Fibroblast of skin of right biceps (primary cell): ENCODE data around the gene ATP8B4.
A peak's percentile ranks its signal among the peaks of the same experiment; 100 is the strongest.

ENCODE experiments used
- DNase-seq: peaks from one replicate; pipeline ENCODE4 v3.0.0-alpha.2; 2013

ATP8B4 gene

DNA sequence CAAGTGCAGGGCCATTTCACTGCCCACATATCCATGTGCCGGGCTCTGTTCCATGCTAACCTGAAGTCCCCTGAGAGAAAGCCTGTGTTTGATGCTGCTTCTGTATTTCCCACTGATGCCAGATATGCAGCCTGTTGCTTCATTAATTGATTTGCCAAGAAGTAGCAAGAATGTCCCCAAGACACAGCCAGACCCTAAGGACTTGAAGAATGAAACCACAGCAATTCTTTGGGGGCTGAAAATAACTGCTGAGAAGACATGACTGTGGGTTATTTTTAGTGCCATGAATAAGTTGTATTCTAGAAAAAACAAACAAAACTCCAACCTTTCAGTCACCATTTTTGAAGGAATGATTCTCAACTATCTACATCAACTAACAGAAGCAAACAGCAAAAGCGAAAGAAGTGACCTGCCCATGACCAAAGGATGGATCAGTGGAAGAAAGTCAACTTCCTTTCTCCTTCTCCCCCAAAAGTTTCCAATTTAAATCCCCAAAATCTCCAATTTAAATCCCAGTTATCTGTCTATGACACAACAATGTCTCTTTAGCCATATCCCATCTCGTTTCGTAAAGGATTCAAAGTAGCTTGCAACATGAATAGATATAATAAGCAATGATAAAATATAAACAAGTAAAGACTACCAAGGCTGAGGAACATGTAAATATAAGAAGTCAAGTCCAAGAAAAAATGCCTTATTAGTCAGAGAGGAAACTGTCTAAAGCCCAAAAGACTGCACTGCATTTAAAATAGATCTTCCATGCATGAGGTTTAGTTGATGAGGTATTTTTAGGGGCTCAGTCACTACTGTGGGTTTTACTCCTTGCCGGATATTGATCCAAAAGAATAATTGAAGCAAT lies 271.4 kb downstream of the ATP8B4 start:
- DNase-seq: peak; percentile 88

DNA sequence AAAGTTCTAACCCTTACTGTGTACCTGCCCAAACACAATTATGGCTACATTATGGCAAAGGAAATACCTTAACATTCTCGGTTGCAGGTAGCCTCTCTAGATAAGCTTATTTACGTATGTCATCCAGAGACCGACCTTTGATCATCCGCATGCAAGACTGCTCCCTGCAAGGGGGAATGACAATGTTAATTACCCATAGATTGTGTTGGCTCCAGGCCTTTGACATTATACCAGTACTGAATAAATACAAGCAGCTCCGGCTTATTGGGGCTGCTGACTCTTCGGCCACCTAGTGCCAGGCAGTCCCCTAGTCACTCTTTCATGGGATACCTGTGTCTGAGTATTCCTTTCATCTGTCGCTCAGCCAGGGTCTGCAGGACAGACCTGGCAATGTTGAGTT lies 274.6 kb downstream of the ATP8B4 start:
- no peak for DNase-seq

DNA sequence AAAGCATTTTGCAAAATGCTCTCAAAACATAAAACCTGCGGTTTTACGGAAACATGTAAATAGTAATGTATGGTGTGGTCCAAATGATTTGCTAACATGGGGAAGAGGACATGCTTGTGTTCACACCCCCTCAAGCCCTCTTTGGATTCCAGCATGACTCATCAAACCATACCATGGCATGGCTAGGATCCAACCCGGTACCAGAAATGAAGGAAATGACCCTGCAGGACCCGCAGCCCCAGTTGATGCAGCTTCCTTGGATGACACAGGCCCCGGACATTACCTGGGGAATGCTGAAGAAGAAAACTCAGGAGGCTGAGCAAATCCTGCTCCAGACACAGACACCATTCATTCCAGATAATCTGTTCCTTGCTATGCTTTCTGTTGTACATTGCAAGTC lies 275.3 kb downstream of the ATP8B4 start:
- peak; percentile 52 for DNase-seq

DNA sequence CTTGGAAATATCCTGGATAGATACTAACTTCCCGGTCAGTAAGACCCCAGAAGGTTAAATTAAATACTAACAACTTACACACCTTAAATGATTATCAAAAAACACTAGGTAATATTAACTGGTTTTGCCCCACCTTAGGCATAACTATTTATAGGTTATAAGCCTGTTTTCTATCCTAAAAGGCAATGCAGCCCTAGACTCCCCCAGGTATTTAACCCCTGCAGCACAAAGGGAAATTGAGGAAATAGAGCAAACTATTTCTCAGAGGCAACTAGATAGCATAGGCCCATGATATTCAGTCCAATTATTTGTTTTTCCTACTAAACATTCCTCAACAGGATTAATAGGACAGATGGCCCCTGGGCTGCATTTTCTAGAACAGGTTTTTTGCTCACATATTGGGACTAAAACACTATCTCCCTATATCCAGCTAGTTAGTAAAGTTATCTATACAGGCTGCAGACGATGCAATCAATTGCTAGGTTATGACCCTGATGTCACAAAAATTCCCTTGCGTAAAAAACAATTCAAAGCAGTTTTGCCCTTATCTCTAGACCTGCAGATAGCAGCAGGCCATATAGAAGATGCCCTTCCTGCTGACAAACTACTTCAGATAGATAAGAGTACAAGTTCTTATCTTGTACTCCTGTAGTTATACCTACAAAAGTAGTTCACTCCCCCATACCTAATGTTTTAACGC lies 276.9 kb downstream of the ATP8B4 start:
- no peak for DNase-seq

DNA sequence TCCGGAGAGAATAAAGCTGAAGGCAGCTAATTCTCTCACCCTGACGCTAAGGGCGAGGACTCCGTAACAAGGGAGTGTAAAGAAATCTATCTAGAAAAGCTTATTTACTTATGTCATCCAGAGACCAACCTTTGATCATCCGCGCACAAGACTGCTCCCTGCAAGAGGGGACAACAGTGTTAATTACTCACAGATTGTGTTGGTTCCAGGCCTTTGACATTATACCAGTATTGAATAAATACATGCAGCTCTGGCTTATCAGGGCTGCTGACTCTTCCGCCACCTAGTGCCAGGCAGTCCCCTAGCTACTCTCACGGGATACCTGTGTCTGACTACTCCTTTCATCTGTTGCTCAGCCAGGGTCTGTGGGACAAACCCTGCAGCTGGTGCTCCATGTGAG lies 286.5 kb downstream of the ATP8B4 start:
- DNase-seq: peak; percentile 51

DNA sequence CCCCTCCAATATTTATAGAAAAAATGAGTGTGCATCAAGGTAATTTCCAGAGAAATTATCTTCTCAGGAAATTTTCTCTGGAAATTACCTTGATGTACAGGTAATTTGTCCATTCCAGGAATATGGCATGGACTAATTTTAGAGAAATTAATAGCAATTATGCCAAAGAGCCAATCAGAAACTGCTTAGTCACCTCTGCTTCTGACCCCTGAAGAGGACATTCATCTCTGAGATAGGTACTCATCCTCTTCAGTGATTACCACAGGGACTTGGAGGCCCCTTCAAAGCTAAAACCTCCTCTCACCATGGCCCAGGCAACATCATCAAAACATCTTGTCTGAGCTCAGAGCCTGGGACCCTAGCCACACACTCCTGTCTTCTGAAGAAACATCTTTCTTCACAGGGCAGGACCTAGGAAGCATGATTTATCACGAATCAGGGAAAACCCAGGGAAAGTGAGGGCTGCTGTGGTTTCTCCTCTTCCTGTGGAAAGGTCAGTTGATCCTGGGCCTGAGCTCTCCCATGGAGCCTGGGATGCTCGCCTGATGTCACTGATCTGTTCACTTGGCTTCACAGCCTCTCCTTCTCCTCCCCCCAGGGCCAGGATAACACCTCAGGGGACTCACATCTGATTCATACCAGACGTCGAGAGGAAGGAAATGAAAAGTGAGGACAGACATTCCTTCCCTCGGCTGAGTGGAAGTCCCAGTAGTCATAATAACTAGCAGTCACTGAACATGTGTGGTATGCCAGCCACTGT lies 287.6 kb downstream of the ATP8B4 start:
- DNase-seq: peak; percentile 99

DNA sequence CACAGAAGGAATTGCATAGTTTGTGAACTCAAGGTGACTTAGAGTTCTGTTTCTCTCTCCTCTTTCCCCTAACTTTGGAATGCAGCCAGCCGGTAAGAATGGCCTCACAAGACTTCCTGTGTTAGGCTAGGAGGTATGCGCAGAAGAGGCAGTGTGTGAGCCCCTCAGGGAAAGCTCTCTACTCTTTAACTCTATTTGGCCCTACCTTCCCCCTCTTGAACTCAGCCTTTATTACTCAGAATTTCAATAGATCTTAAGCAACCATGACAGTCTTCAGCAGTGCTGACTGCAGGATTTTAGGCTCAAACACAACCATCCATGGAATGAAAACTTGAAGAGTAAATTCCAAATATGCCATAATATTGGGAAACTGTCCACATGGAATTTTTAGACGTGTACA lies 288.6 kb downstream of the ATP8B4 start:
- DNase-seq: peak; percentile 87

DNA sequence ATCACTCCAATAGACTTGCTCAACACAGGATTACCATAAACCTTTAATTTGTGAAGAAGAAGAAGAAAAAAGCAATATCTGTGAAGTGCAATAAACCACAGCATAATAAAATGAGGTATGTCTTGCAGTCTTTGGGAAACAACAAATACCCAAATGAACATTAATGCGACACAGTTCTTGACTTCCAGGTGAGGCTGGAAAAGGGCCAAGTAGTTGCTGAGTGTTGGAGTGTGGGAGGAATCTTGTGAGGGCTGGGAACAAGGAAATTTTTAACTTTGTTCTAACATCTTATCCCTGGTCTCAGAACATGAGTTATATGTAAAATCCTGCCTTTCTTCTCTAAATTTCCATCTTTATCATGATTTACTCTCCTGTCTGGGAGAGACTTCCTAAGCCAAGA lies 291.7 kb downstream of the ATP8B4 start:
- DNase-seq: no peak

DNA sequence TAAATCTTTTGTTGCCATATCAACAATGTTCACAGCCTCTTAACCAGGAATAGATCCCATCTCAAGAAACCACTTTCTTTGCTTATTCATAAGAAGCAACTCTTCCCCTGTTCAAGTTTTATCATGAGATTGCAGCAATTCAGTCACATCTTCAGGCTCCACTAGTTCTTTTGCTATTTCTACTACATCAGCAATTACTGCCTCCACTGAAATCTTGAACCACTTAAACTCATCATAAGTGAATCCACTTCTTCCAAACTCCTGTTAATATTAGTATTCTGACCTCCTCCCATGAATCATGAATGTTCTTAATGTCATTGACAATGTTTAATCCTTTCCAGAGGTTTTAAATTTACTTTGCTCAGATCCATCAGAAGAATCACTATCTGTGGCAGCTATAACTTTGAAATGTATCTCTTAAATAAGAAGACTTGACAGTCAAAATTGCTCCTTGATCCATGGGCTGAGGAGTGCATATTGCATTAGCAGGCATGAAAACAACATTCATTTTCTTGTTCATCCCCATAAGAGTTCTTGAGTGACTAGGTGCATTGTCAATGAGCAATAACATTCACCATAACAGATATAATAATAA lies 292.3 kb downstream of the ATP8B4 start:
- peak; percentile 28 for DNase-seq

DNA sequence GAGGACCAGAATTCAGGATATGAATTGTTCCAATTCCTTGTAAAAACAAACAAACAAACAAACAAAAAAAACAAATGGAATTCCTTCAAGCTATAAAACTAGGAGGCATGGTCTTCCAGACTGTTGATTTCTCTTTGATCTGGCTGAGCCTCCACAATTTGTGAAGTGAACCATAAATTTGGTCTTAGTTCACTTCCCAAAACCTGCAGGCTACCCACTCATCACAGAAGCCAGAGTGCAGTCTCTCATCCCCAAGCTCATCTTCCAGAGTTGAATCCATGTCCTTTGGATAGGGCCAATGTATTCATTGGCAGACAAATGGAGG lies 294.3 kb downstream of the ATP8B4 start:
- no peak for DNase-seq

DNA sequence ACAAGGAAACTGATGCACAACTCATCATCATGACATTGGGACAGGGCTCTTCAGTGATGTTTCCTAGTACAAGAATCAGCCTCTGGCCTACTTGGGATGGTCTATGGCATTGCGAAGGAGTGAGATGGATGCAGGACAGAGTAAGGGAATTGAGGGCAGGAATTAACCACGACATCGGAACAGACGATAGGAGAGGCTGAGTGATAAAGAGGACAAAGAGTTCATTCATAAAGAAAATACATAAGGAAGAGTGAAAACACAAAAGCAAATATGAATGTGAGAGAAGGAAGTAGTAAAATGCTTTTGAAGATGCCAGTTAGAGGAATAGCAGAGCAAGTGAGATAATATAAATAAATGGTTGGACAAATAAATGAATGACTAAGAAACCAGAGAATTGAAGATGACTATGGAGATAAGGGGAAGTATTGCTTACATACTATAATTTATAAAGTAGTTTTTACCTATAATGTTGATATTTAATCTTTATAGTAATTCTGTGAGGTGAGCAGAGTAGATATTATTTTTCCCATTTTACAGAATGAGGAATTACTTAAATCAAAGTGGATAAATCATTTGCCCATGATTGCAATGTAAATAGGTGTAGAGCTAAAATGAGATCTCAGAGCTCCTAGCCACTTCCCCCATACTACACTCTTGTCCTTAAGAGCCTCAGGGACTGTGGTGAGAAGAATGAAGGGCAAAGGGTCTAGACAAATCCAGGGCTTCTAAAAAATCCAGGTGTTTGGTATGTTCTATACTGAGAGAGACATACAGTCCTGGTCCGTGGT lies 294.9 kb downstream of the ATP8B4 start:
- DNase-seq: no peak

DNA sequence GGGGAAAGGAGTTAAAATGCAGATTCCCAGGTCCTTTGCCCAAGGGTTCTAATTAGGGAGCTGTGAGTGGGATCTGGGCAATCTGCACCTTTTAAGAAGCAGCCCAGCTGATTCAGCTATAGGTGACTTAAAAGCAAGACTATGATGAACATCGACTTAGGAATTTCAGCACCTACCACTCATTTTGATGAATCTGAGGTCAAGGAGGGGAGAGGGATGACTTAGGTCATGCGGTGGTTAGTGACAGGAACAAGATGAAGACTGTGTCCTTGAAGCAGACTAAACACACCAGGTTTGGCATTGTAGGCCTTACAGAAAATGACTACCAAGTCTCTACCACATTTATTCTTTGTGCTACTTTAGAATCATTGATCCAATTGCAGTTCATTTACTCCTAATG lies 301.9 kb downstream of the ATP8B4 start:
- peak; percentile 64 for DNase-seq

DNA sequence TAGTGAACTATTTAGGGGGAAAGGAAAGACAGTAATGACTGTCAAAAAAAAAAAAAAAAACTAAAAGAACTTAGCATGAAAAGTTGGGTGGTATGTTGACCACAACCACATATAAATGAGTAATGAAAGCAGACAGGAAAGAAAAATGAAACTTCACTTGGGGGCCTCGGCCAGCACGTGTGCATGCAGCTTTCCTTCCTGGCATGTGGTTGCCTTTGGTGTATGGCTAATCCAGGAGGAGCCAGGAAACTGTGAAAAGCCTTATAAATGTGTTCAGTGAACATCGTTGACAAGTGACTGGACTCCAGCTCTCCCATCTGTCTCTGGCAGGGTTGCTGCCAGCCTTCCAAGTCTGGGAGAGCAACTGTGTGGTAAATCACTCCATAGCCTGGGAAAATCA lies 303.1 kb downstream of the ATP8B4 start:
- DNase-seq: peak; percentile 99

DNA sequence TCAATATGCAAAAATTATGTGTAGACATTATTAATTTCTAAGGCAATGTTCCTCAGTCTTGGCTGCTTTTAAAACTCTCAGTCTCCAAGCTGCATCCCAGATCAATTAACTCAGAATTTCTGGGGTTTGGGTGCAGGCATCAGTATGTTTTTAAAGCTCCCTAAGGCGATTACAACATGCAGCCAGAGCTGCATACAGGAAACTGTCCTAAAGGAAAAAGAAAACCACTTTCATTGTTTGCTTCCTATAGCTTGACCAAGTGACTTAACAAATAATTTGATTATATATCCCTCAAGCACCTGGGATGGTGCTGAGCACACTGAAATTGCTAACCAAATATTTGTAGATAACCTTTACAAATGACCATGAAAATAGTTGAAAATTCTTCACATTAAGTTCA lies 303.5 kb downstream of the ATP8B4 start:
- peak; percentile 77 for DNase-seq

DNA sequence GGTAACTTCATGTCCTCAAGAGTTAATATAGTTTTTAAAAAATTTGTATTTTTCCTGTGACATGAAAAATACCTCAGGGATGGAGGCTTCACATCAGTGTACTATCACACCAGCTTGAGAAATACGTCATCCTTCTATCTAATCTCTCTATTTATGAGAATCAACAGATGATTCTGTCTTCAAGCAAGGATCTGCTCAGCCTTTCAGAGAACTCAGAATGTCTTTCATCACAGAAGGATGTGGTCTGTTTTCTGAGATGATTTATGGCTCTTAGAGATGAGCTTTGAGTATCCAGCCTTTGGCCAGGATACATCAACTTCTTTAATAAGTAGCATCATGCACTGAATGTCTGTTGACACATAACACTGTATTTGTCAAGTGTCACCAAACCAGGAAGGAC lies 304.3 kb downstream of the ATP8B4 start:
- DNase-seq: peak; percentile 81

DNA sequence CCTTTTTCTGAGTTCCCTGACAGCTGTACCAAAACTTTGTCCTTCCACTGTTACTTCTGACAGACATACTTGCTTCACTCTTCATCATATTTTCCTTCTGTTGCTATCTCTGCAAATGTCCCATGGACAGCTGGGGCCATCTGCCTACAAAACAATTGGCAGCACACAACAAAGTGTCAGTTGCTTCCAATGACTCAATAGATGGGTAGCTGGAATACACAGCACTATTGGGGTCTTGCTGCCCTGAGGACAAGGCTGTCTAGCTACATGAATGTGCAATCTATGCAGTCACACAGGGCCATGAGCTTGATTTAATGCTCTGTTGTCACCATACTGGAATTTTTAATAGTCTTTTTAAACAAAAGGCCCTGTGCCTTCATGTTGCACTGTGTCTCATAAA lies 305.4 kb downstream of the ATP8B4 start:
- DNase-seq: peak; percentile 53

DNA sequence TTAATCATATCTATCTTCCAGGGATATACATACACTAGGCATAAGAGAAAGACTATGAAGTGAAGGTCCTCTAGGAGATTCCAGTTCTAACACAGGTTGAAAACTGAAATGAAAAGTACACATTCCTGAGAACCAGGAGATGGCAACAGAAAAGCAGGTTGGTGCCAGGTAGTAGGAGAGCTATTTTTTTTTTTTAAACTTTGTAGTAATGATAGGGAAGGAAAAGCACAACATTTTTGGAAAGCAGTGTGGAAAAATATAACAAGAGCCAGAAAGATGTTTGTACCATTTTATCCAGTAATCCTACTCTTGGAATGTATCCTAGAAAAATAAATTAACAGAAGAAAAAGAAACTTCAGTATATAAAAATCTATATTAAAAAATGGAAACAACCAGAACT lies 308.3 kb downstream of the ATP8B4 start:
- no peak for DNase-seq

DNA sequence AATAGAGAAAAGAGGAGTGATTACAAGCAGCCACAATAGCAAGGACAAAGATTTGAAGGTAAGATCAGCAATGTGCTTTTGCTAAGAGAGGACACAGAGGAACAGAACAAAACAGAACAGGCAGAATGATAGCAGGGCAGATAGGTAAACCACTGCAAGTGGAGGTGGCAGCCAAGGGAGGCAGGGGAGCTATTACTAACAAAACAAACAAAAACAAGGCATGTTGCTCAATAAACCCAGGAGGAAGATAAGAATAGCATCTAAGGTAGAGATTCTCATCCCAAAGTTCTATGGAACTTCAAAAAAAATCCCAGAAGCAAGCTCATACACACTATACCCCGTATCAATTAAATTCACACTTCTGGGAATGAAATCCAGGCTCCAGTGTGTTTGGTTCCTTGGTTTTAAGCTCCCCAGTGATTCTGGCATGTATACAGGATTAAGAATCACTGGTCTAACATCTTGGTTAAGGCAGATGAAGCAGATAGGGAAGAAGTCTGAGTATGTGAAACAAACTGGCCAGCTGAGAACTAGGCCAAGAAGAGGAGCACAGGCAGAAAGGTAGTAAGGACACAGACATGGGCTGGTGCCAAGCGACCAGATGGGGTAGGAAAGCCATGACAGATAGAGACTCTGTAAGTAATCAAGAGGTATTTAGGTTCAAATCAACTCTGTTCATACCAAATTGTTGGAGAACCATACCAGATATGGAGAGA lies 309.0 kb downstream of the ATP8B4 start:
- no peak for DNase-seq

DNA sequence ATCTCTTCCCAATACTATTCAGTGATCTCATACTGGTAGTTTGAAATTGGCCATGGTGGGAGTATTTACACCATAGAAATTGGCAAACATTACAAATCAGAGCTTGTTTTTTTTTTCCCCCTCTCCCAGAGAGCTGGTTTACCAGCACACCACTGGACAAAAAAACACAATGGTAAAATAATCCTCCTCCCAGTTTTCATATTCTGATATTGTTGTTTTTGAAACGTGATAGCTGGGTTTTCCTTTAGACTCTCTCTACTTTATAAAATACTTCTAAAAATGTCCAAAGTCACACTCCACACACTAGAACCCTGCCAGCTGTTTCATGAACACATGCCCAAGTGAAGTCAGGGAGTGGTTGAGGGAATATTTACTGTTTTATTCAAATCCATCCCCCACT lies 310.7 kb downstream of the ATP8B4 start:
- no peak for DNase-seq
